Suprapubic skin (tissue), 3 donors: Measurements from ENCODE around the gene MAGEB17.

Experiments used
- CTCF ChIP-seq, 2 donors: fragments of 200-600 bp in 1 of 2; fragments of 450-650 bp in 1 of 2; sonication (generic) in 1 of 2; IDR thresholded peaks; one replicate each; pipeline ENCODE4 v1.5.1; 2016 to 2019; ENCODE audit warnings: antibody characterized with exemption in 2 of 2, mild to moderate bottlenecking in 1 of 2, moderate library complexity in 1 of 2
- POLR2A ChIP-seq, 2 donors: fragments of 450-650 bp; IDR thresholded peaks; one replicate each; pipeline ENCODE4 v1.6.1; 2017; ENCODE audit warnings: antibody characterized with exemption in 2 of 2, mild to moderate bottlenecking in 2 of 2, moderate library complexity in 2 of 2

GRCh38 chrX:16125520-16126149 is 41.6 kb upstream of the MAGEB17 start:
- no peak for TF ChIP-seq CTCF (IDR thresholded peaks at IDR 0.05)
- TF ChIP-seq POLR2A (IDR thresholded peaks at IDR 0.05): no peak
